GM12864 (cell line): Measurements from ENCODE around the gene PAN3.

Experiments
- DNase-seq: peaks from one replicate; pipeline ENCODE4 v3.0.0-alpha.2; 2011; ENCODE audit warnings: low read depth
- H3K4me3 ChIP-seq: 2 replicates; pipeline ENCODE4 v1.5.1; 2011; ENCODE audit warnings: mild to moderate bottlenecking, low read depth, low read length, control low read depth
- CTCF ChIP-seq: IDR thresholded peaks from 2 replicates; pipeline ENCODE4 v1.5.1; 2011; ENCODE audit warnings: low read depth, mild to moderate bottlenecking, moderate library complexity, low read length, control low read depth, inconsistent platforms; ENCODE audit errors: missing control alignments

PAN3 gene

GRCh38 chr13:28328271-28328607 is 189.9 kb downstream of the PAN3 start:
- no peak overlapping the region for H3K4me3 ChIP-seq
- no peak for TF ChIP-seq CTCF
- no peak for DNase-seq

GRCh38 chr13:28329395-28330158 is 191.2 kb downstream of the PAN3 start:
- no peak for DNase-seq
- H3K4me3 ChIP-seq: no peak overlapping the region
- TF ChIP-seq CTCF: no peak

- DNase-seq: no peak
- no peak overlapping the region for H3K4me3 ChIP-seq
- no peak for TF ChIP-seq CTCF
Measured at GRCh38 chr13:28333204-28333881, 195.0 kb downstream of the PAN3 start.

- DNase-seq: no peak
- no peak for TF ChIP-seq CTCF
- H3K4me3 ChIP-seq: no peak overlapping the region
Measured at GRCh38 chr13:28336193-28336657, 197.9 kb downstream of the PAN3 start.

GRCh38 chr13:28337166-28338005 is 199.0 kb downstream of the PAN3 start:
- TF ChIP-seq CTCF: no peak
- H3K4me3 ChIP-seq: no peak overlapping the region
- DNase-seq: no peak

GRCh38 chr13:28338006-28338574 is 199.7 kb downstream of the PAN3 start:
- TF ChIP-seq CTCF: no peak
- no peak for DNase-seq
- no peak overlapping the region for H3K4me3 ChIP-seq
